Muscle of leg (tissue), 11 donors: ENCODE measurements around the gene SCUBE2. TPM values are rescaled to one million over a fixed set of nuclear protein-coding genes. Genes with fewer than 3 reads are reported as not detected.
A peak's percentile ranks its signal among the peaks of the same experiment; 100 is the strongest.
"Not testable (repeated sequence)": the region's sequence is repeated elsewhere in the genome, so short reads cannot be mapped to it uniquely, and the experiment has no call there.

Source experiments
- DNase-seq: peaks from one replicate; pipeline ENCODE4 v3.0.0; 2013
- H3K27ac ChIP-seq: one replicate; pipeline ENCODE4 v1.5.1; 2013; ENCODE audit warnings: mild to moderate bottlenecking, low read length, control low read depth
- H3K27me3 ChIP-seq: one replicate; pipeline ENCODE4 v1.6.1; 2013; ENCODE audit warnings: low read length; ENCODE audit not compliant: control insufficient read depth, insufficient read depth
- H3K36me3 ChIP-seq: one replicate; pipeline ENCODE4 v1.6.1; 2013; ENCODE audit warnings: low read length; ENCODE audit not compliant: control insufficient read depth, insufficient read depth
- H3K4me1 ChIP-seq: one replicate; pipeline ENCODE4 v1.6.1; 2013; ENCODE audit warnings: low read length; ENCODE audit not compliant: control insufficient read depth, insufficient read depth
- H3K4me3 ChIP-seq: one replicate; pipeline ENCODE4 v1.5.1; 2013; ENCODE audit warnings: low read length, control low read depth
- H3K9me3 ChIP-seq: replicated peaks from 2 replicates; pipeline ENCODE4 v1.6.1; 2013; ENCODE audit warnings: low read depth, low read length; ENCODE audit not compliant: control insufficient read depth
- WGBS: methylation state at CpG from one replicate; pipeline ENCODE4 v1.1.5; 2013; ENCODE audit warnings: missing lambda C conversion rate; ENCODE audit not compliant: insufficient coverage; 5-methylcytosine and 5-hydroxymethylcytosine counted together
- polyA plus RNA-seq, 8 donors: library from polyadenylated mRNA; unstranded; fragments of 120-200 nt; gene quantifications; one replicate each; pipeline versions ENCODE4 v1.2.1 to v1.2.3, GENCODE V29; 2013; ENCODE audit warnings: inconsistent platforms in 1 of 8, low replicate concordance in 1 of 8; ENCODE audit not compliant: insufficient read length in 8 of 8, insufficient read depth in 1 of 8
- total RNA-seq: library from RNA; stranded (reverse); fragments of 120-200 nt; gene quantifications from one replicate; pipeline ENCODE4 v1.2.4, GENCODE V29; 2013

Gene SCUBE2
- total and polyA plus RNA-seq, 9 donors, result 22.8 to 52.9 (median 29.6) TPM

DNA sequence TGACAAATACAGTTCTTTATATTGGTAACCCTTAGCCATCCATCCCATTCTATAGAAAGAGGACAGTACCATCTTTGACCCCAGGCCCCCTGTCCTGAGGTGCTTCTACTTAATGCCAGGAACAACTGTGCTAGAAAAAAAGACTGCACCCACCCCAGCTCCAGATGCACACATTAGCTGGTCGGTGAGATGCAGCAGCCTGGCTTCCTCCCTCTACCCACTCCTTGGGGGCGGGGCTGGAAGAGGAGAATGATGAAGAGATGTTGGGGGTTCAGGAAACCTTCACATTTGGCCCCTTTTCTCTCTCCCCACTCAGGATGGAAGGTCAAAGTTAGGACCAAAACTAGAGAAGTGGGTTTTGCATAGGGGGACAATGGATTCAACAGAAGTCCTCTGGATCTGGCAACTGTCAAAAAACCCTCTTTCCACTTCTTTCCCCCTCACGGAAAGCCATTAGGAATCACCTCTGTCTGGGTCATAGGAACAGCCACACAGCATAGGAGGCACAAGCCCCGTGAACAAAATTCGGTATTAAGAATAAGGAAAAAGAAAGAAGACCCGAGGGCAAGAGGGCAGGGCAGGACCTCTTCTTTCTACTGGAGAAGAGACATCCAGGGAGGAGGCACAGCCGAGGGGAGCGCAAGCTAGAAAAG lies 88.4 kb downstream of the SCUBE2 start:
- peak overlapping the region; percentile 48 for H3K4me3 ChIP-seq
- no peak for DNase-seq
- 4% methylated on average over 4 of the region's 8 CpGs for WGBS
- H3K4me1 ChIP-seq, result peaks cover 16% of the 10 kb centered on the region
- H3K27me3 ChIP-seq, result peaks cover 44% of the 10 kb centered on the region
- no peak overlapping the region for H3K27ac ChIP-seq
- H3K9me3 ChIP-seq, result no peaks in the 10 kb centered on the region
- H3K36me3 ChIP-seq, result no peaks in the 10 kb centered on the region

DNA sequence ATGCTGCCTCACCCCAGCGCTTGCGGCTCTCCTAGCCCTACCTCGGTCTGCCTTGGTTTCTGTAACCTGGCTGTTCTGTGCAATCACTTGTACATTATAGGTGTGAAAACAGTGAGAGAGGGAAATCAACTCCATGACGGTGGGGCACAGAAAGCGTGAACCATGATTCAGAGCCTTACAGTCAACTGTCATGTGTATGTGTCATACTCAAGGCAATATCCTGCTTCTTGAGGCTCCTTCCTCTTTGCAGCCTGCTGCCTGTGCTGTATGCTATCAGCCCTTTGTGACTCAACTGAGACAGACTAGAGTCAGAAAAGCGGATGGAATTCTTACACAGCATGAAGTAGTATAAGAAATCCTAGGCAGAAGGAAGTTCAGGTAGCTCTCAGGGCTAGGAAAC lies 89.7 kb downstream of the SCUBE2 start:
- DNase-seq, result peak; percentile 22
- no peaks in the 10 kb centered on the region for H3K9me3 ChIP-seq
- peaks cover 41% of the 10 kb centered on the region for H3K27me3 ChIP-seq
- H3K4me3 ChIP-seq, result no peak overlapping the region
- H3K27ac ChIP-seq, result no peak overlapping the region
- 80% methylated on average over 2 of the region's 6 CpGs for WGBS
- H3K36me3 ChIP-seq, result no peaks in the 10 kb centered on the region
- H3K4me1 ChIP-seq, result peaks cover 16% of the 10 kb centered on the region

DNA sequence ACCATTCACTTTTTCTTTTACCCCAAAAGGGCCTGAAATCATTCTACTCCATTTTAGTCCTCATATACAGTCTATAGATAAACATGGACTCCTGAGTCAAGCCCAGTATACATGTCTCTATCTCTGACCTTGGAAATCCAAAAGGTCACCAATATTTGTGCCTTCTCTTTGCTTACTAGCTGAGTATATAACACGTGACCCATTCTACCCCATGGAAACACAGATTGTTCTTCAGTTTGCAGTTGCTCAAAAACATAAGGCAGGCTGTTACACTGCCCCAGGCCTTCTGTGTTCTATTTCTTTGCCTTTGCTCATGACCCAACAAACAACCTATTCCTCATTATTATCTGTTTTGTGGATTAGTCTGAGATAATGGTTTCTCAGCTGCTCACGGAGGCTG lies 93.4 kb downstream of the SCUBE2 start:
- H3K36me3 ChIP-seq, result no peaks in the 10 kb centered on the region
- H3K4me3 ChIP-seq, result no peak overlapping the region
- H3K4me1 ChIP-seq, result peaks cover 3% of the 10 kb centered on the region
- no peaks in the 10 kb centered on the region for H3K9me3 ChIP-seq
- no peak for DNase-seq
- no peak overlapping the region for H3K27ac ChIP-seq
- H3K27me3 ChIP-seq, result peaks cover 17% of the 10 kb centered on the region
- WGBS, result 67% methylated on average over 1 of the region's 2 CpGs

DNA sequence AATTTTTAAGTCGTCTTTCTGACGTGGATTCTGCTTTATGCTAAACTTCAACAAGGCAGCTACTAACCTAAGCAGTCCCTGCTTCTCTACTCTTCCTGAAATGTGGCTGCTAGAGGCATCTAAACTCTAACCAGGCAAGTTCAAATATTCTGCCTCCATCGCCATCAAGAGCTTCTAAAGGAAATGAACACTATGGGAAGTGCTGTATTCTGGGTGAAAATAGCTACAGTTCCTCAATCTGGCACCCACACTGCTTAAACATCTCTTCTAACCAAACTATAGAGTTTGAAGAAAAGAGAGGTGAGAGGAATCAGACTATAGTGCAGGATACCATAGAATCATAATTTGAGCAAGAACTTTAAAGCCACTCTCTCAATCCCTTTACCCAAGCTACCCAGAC lies 93.9 kb downstream of the SCUBE2 start:
- no CpG with 5 or more reads among the region's 3 CpGs for WGBS
- DNase-seq, result no peak
- Histone ChIP-seq H3K9me3 (no peaks in the 10 kb centered on the region), H3K4me3 (no peak overlapping the region), H3K36me3 (no peaks in the 10 kb centered on the region), H3K4me1 (no peaks in the 10 kb centered on the region), H3K27ac (no peak overlapping the region), H3K27me3 (peaks cover 12% of the 10 kb centered on the region)

DNA sequence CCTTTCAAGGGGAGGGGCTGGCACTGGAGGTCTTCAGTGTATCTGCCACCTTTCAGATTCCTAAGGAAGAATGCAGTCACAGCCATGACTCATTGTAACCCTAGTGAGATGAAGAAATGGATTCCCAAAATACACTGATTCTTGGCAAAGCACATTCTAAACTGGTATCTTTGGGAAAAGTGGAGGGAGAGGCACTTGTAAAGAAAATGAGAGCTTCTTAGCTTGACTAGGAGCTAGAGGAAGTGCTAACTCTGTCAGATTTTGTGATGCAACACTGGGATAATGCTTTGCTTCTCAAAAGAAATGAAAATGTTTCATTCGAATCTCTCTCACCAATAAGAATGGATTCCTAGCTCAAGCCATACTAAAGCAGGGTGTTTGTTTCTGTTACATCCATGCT lies 101.9 kb downstream of the SCUBE2 start:
- Histone ChIP-seq H3K27me3 (no peaks in the 10 kb centered on the region), H3K4me1 (no peaks in the 10 kb centered on the region), H3K9me3 (no peaks in the 10 kb centered on the region), H3K4me3 (no peak overlapping the region), H3K27ac (no peak overlapping the region), H3K36me3 (no peaks in the 10 kb centered on the region)
- no peak for DNase-seq
- WGBS, result no CpG with 5 or more reads among the region's 1 CpG

DNA sequence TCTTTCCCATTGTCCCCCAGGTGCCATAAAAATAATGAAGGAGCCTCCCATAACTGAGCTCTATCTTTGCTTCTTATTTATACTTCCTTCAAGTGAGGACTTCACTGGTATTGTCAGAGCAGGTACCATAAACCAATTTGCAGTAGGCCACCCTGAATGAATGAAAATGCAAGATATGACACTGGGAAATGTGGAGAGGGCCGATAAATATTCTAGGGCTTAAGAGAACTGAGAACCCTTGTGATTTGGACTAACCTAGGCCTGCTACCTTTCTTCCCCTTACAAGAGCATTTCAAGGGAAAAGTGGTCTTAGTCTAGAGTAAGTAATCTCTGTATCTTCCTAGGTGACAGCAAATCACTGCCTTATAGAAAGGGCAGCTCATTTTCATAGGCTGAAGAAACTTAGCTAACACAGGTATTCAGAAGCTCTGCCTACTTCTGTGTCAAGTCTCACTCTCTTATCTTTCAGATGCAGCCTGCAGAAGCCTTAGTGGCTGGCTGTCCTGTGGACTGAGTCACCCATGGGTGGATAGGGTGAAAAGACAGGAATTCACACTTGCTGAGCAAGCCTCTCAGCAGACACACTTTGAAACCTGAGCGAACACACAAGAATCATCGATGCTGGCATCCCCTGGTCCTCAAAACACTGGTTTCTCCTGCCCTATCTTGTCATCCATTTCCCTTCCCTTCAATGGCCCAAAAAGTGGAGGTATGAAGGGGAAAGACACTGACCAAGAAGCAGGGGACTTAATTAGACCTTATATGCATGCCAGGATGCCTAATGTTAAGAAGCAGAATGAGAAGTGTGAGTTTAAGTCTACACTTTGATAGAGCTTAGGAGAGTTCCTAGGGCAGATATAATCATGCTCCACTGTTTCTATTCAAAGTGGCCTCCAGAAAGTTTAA lies 102.8 kb downstream of the SCUBE2 start:
- H3K9me3 ChIP-seq, result no peaks in the 10 kb centered on the region
- H3K36me3 ChIP-seq, result no peaks in the 10 kb centered on the region
- no peak overlapping the region for H3K4me3 ChIP-seq
- no peak for DNase-seq
- H3K27ac ChIP-seq, result no peak overlapping the region
- no peaks in the 10 kb centered on the region for H3K27me3 ChIP-seq
- H3K4me1 ChIP-seq, result no peaks in the 10 kb centered on the region
- WGBS, result no CpG with 5 or more reads among the region's 3 CpGs

DNA sequence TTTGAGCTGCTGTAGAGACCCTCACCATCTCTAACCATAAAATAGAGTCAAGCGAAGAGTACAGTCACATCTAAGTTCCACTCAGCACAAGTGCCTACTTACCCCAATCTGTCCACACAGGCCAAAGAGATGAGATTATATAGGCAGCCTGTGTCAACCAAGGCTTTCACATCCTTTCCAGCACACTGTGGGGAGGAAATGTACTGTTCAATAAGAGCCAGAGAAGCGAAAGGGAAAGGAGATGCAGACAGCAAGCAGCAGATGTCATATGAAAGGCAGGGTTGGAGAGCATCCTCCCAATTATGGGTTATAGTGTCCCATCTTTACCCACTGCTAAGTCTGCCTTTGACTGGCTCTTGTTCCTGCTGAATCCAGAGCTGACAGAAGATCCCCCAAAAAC lies 104.0 kb downstream of the SCUBE2 start:
- WGBS, result no CpG with 5 or more reads among the region's 2 CpGs

DNA sequence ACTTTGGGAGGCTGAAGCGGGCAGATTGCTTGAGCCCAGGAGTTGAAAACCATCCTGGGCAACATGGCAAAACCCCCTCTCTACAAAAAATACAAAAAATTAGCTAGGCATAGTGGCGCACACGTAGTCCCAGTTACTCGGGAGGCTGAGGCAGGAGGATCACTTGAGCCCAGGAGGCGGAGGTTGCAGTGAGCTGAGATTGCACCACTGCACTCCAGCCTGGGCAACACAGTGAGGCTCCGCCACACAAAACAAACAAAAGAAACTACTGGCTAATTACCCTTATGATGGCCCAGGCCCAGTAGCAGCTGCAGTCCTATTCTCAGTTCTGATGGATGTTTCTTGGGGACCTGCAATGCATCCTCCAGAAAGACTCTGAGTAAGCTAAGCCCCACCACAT lies 104.6 kb downstream of the SCUBE2 start:
- not testable (repeated sequence) for H3K4me3 ChIP-seq, H3K36me3 ChIP-seq, DNase-seq, H3K27ac ChIP-seq, H3K4me1 ChIP-seq, H3K9me3 ChIP-seq, H3K27me3 ChIP-seq
- 96% methylated on average over 5 of the region's 6 CpGs for WGBS

More for the DNA sequence above, 104.0 kb downstream of the SCUBE2 start:
- Histone ChIP-seq H3K9me3 (no peaks in the 10 kb centered on the region), H3K4me3 (no peak overlapping the region), H3K4me1 (no peaks in the 10 kb centered on the region), H3K36me3 (no peaks in the 10 kb centered on the region), H3K27ac (no peak overlapping the region), H3K27me3 (no peaks in the 10 kb centered on the region)
- DNase-seq, result no peak

DNA sequence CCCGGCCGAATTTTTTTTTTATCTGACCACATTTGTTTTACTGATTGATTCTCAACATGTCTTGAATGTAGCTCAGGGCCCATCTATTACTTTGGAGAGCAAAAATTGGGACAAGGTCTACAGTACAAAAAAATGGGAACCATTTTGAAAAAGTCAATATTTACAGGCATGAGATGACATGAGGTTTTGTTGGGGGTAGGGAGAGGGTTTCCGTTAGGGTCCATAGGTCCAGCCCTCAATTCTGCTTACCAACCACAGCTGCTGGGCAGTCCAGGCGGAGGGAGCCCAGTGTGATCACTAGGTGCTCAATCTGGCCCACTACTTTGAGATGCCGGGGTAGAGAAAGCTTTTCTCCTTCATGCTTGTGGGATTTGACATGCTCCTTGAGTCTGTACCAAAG lies 105.9 kb downstream of the SCUBE2 start:
- no peak for DNase-seq
- 80% methylated on average over 1 of the region's 5 CpGs for WGBS
- H3K27me3 ChIP-seq, result no peaks in the 10 kb centered on the region
- no peak overlapping the region for H3K4me3 ChIP-seq
- H3K4me1 ChIP-seq, result no peaks in the 10 kb centered on the region
- no peak overlapping the region for H3K27ac ChIP-seq
- no peaks in the 10 kb centered on the region for H3K36me3 ChIP-seq
- no peaks in the 10 kb centered on the region for H3K9me3 ChIP-seq

DNA sequence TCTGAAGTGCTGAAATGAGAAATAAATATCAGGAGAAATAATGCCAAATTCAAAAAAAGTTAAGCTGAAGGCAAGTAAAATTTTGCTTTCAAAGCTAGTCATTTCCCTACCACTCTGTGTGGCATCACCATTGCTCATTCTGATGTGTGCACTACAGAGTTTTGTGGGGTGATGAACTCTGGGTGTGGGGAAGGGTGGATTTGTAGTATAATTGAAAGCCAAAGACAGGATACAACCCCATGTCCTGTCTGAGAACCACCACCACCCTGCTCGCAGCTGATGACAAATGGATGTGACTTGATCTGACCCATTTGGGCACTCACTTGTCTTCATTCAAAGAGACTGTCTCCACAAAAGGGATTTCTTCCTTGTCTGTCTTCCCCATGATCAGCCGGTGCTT lies 107.8 kb downstream of the SCUBE2 start:
- Histone ChIP-seq H3K9me3 (no peaks in the 10 kb centered on the region), H3K4me3 (no peak overlapping the region), H3K36me3 (no peaks in the 10 kb centered on the region), H3K27me3 (no peaks in the 10 kb centered on the region), H3K4me1 (no peaks in the 10 kb centered on the region), H3K27ac (no peak overlapping the region)
- WGBS, result 88% methylated on average over 1 of the region's 2 CpGs
- no peak for DNase-seq
